ENCODE results near the gene ITIH5.

The ITIH5 gene

DNA sequence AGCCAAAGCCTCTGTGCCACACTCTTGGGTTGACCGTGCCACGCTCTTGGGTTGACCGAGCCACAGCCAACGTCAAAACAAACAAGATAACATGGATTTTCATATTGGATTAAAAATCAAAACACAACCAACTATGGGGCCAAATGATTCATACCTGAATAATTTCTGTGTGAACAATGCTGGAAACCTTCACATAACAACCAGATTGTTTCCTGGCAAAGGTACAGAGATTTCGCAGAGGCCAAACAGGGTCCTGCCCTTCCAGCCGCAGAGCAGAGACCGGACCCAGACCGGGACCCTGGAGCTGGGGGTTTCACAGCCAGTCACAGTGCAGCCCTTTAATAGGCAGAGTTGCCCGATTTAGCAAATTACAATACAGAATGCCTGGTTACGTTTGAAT is 40.5 kb downstream of the ITIH5 start:
- DNase-seq (ENCODE audit: low spot score), result no peak

GRCh38 chr10:7625836-7626235 is 40.9 kb downstream of the ITIH5 start:
- no peak for DNase-seq (ENCODE audit: low spot score)

DNA sequence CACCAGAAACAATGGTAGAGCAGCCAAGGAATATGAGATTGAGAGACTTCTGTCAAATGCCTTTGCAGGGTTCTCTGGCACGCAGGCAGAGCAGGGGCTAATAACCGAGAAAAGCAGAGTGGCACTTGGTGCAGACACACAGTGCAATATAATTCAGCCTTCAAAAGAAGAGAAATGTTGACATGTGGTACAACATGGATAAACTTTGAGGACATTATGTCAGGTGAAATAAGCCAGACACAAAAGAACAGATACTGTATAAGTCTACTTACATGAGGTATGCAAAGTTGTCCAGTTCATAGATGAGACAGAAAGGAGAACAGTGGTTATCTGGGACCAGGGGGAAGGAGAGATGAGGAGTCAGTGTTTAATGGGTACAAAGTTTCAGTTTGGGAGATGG is 41.8 kb downstream of the ITIH5 start:
- DNase-seq (ENCODE audit: low spot score), result no peak

- DNase-seq (ENCODE audit: low spot score), result no peak
Observed at GRCh38 chr10:7622969-7623368, 43.8 kb downstream of the ITIH5 start.

DNA sequence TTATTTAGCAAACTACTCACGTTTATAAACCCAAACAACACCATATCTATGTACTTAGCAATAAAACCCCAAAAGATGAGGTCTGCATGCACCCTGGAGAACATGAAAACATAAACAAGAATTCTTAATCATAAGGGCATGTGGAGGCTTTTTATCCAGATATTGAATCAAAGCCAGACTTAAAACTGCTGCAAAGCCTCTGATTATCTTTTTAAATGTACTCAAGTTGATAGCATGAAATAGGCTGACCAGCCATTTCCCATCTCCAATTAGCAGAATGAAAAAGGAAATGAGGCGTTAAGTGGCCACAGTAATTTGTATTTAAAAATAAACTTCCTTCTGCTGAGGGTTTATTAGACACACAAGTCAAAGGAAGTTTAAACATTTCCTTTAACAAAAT is 48.3 kb downstream of the ITIH5 start:
- DNase-seq (ENCODE audit: low spot score), result no peak

DNA sequence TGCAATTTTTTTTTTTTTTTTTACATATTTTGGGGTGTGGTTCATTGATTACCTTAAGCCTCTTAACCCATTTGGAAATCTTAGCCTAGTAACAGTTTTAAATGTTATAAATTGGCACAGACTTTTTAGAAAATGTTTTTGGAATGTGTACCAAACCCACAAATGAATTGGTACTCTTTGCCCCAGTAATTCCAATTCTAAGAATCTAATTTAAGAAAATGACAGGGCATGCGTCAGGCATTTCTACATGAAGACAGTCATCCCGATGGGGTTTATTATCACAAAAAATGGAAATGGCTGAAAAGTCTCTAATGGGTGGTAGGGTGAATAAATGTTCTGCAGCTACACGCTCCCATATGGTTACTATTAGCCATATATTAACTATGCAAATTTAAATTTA is 54.9 kb downstream of the ITIH5 start:
- no peak for DNase-seq (ENCODE audit: low spot score)

GRCh38 chr10:7610651-7611389 is 55.9 kb downstream of the ITIH5 start:
- DNase-seq (ENCODE audit: low spot score), result no peak

DNA sequence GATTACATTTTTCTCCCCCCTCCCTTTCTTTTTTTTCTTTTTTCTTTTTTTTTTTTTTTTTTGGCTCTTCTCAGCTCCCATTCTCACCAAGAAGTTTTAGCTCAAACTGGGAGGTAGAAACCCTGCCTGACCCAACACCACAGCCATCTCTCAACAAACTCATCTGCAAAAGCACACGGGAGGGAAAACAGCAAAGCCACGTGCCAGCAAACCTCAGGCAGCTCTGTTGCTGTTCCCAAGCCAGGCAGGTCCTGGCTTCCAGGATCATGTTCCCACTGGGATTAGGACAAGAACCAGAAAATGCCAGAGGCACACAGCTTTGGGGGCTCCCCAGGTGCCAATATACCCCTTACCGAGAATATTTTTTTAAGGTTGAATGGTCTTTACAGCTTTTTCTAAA is 56.7 kb downstream of the ITIH5 start:
- DNase-seq (ENCODE audit: low spot score), result no peak

GRCh38 chr10:7609556-7609955 is 57.2 kb downstream of the ITIH5 start:
- DNase-seq (ENCODE audit: low spot score), result no peak

- no peak for DNase-seq (ENCODE audit: low spot score)
Observed at GRCh38 chr10:7608001-7608400, 58.8 kb downstream of the ITIH5 start.

GRCh38 chr10:7606951-7607404 is 59.8 kb downstream of the ITIH5 start:
- DNase-seq (ENCODE audit: low spot score), result no peak

- no peak for DNase-seq (ENCODE audit: low spot score)
Observed at GRCh38 chr10:7605565-7606295, 61.0 kb downstream of the ITIH5 start.

DNA sequence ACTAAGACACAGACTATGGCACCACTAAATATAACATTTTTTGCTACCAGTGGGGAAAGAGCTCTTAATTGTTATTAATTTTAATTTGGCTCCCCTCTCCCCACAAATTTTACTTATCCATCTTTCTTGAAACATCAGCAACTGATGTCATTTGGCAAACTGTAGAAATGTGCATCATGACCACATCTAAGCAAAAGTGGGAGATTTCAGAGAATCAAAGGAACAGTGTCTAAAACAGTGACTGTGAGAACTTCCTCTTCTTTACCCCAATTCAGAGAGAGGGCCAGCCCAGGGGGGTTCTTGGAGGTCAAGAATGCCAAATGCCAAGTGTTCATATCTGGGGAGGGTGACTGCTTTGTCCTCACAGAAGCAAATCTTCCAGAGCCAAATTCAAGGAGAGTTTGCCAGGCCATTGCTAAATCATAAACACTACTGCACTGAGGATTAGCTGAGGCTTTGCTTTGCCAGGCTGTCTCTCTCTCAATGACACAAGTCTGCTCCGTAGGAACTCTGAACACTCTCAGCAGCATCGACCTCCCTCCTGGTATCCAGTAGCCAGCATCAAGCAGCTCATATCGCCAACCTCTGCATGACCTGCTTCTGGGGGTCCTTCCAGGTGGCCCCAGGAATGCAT is 65.6 kb downstream of the ITIH5 start:
- no peak for DNase-seq (ENCODE audit: low spot score)

DNA sequence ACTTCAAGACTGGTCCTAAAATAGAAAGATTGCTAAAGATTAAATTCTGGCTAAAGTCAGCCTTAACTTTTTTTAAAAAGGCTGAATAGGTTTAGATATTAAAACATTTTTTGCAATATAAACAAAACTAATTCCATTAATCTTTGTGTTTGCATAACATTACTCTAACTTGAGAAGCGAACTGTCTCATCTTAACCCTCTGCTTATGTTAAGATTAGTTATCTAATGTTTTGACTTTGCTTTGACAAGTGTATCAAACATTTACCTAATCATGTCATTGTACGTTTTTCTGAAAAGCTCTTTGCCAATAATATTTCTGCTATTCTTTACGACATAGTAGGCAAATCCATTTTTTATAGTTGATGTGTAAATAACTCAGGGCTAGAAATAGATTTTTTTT is 68.0 kb downstream of the ITIH5 start:
- DNase-seq (ENCODE audit: low spot score), result no peak

GRCh38 chr10:7596356-7596755 is 70.4 kb downstream of the ITIH5 start:
- DNase-seq (ENCODE audit: low spot score), result no peak

DNA sequence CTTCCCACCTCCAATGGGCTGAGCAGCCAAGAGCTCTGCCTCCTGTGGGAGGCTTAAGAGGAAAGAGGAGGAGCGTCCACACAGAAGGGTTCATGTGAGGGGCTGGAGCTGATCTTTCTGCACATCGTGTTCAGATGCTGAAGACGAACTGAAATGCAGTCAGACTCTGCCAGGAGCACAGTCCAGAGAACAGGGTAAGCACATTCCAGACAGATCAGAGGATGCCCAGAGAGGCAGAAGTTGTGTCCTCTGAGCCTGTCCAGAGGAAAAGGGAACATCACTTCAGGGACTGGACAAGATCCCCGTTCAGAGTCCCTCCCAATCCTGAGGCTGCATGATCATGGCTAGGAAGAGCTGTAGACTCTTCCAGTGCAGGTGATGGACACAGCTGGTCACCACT is 72.9 kb downstream of the ITIH5 start:
- DNase-seq (ENCODE audit: low spot score), result no peak

DNA sequence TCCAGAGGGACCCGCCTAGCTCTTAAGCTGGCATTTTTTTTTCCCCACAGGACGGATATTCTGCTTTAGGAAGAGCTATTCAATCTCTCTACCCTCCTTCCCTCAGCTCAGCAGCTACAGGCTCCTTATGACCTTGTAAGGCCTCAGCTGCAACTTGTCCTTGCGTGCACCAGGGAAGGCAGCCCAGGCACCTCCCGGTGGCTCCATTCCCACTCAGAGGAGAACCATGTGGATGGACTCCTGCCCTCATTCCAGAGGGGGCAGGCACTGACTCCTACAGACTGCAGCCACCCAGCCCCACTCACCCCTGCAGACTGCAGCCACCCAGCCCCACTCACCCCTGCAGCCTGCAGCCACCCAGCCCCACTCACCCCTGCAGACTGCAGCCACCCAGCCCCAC is 73.7 kb downstream of the ITIH5 start:
- no peak for DNase-seq (ENCODE audit: low spot score)

- DNase-seq (ENCODE audit: low spot score), result no peak
Observed at GRCh38 chr10:7592627-7593026, 74.1 kb downstream of the ITIH5 start.

GRCh38 chr10:7590271-7590670 is 76.5 kb downstream of the ITIH5 start:
- no peak for DNase-seq (ENCODE audit: low spot score)

DNA sequence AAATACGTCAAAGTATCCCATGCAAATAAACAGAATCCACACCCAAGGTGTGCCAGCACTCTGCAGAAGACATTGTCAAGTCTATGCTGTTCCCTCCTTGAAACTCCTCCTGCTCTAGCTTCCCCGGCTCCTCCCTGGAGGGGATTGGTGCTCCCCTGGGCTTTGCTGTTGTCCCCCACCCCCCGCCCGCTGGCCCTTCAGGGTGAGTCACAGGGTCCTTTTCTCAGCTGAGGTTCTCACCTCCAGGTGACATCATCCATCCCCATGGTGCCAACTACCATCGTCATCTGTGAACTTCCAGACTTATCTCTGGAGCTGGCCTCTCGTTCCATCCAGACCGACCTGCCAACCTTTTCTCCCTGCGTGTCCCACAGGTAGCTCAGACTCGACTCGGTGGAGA is 77.0 kb downstream of the ITIH5 start:
- DNase-seq (ENCODE audit: low spot score), result no peak

DNA sequence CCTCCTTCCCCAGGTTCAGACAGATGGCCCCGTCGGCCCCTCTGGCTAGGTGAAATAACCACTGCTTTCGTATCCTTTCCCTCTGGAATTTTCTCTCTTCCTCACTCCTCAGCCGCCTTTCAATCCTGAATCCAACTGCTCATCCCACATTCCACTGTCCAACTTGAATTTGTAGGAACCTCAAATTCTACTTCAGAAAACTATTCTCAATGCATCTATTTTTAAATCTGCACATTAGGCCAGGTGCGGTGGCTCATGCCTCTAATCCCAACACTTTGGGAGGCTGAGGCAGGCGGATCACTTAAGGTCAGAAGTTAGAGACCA is 78.9 kb downstream of the ITIH5 start:
- no peak for DNase-seq (ENCODE audit: low spot score)

DNA sequence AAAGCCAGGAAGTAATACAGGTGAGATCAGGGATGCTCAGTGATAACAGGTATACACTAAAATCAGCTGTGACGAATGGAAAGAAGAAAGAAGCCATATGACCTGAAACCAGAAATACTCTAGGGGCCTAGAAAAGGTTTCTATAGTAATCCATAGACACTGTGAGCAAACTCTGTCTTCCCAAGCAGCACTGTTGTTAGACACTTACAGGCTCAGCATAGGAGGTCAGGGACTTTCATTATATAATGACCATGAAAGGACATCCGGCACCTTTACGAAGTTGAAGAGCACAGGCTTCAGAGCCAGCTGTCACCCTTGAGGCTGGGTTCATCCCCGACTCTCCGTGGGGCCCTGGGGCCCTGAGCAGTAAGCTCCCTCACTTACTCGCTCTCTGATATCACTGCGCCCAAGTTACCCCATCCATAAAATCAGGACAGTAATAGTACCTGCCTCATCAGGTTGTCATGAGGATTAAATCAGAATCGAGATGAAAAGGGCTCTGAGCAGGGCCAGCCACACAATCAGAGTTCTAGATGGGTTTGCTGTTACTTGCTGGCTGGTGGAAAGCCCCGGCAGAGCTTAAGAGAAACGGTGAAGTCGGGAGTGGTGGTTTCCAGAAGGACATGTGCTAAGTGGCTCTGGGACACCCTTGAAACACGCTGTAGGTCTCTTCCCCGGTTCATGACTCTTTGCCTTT is 79.5 kb downstream of the ITIH5 start:
- no peak for DNase-seq (ENCODE audit: low spot score)

GRCh38 chr10:7585228-7585627 is 81.5 kb downstream of the ITIH5 start:
- no peak for DNase-seq (ENCODE audit: low spot score)
